ENCODE measurements around the gene SH3GL3. TPM values are rescaled to one million over a fixed set of nuclear protein-coding genes. Genes with fewer than 3 reads are reported as not detected.

The SH3GL3 gene
- total RNA-seq, 4 donors from 2014 or later, result 0.40 TPM; not detected in 3

GRCh38 chr15:83658430-83659416 lies 211.6 kb downstream of the SH3GL3 start:
- peak in 1 of 2 donors; percentile 17 for DNase-seq
- H3K27ac ChIP-seq, result no peak overlapping the region
- 44 to 56% methylated on average over 10 of the region's 10 CpGs for WGBS, 2 donors
- H3K27me3 ChIP-seq, result no peaks in the 10 kb centered on the region
- H3K36me3 ChIP-seq, result no peaks in the 10 kb centered on the region
- intact Hi-C loops (cut with DNase I), result no loop called here
- H3K4me1 ChIP-seq, result peaks cover 4 to 8% of the 10 kb centered on the region in 2 donors
- no peak overlapping the region for H3K4me3 ChIP-seq (replicated peaks in 1 of 3)
- TF ChIP-seq POLR2A (IDR thresholded peaks at IDR 0.05) (no peak), CTCF (IDR thresholded peaks at IDR 0.05) (no peak)
- H3K9me3 ChIP-seq, result no peaks in the 10 kb centered on the region

- H3K4me3 ChIP-seq (replicated peaks in 1 of 3), result no peak overlapping the region
- 75 to 83% methylated on average over 1 of the region's 1 CpG for WGBS, 2 donors
- no peaks in the 10 kb centered on the region for H3K9me3 ChIP-seq
- H3K36me3 ChIP-seq, result no peaks in the 10 kb centered on the region
- DNase-seq, result no peak
- peaks cover 2 to 8% of the 10 kb centered on the region in 2 donors for H3K4me1 ChIP-seq
- no peaks in the 10 kb centered on the region for H3K27me3 ChIP-seq
- H3K27ac ChIP-seq, result no peak overlapping the region
- no peak for TF ChIP-seq POLR2A (IDR thresholded peaks at IDR 0.05)
- TF ChIP-seq CTCF (IDR thresholded peaks at IDR 0.05), result no peak
- intact Hi-C loops (cut with DNase I), result no loop called here
Observed at GRCh38 chr15:83659417-83659812, 212.3 kb downstream of the SH3GL3 start.

GRCh38 chr15:83665480-83665879 lies 218.3 kb downstream of the SH3GL3 start:
- Histone ChIP-seq H3K9me3 (no peaks in the 10 kb centered on the region), H3K4me3 (replicated peaks in 1 of 3) (no peak overlapping the region), H3K4me1 (no peaks in the 10 kb centered on the region), H3K27ac (no peak overlapping the region), H3K36me3 (no peaks in the 10 kb centered on the region), H3K27me3 (no peaks in the 10 kb centered on the region)
- WGBS, 2 donors, result 62 to 63% methylated on average over 3 of the region's 3 CpGs
- intact Hi-C loops (cut with DNase I), result no loop called here
- no peak for TF ChIP-seq POLR2A (IDR thresholded peaks at IDR 0.05)
- TF ChIP-seq CTCF (IDR thresholded peaks at IDR 0.05), result no peak
- no peak for DNase-seq

Other genes starting within 250 kb of the SH3GL3 start
- 10 to 100 TPM; 26.8 to 53.2 (median 41.5) TPM for gene HDGFL3, start 239.5 kb upstream of the SH3GL3 start, total RNA-seq
- under 1 TPM in 3 of 4 donors, not detected in 1; 0.15 to 0.94 (median 0.33) TPM for gene BNC1, start 162.7 kb upstream of the SH3GL3 start, total RNA-seq
- gene ADAMTSL3, start 206.8 kb downstream of the SH3GL3 start, total RNA-seq, result 10 to 100 TPM in 1 of 4 donors, 1 to 10 TPM in 3; 5.5 to 14.8 (median 6.5) TPM